Karpas-422 (cell line): ENCODE measurements around the gene ADGRL2. TPM values are rescaled to one million over a fixed set of nuclear protein-coding genes. Genes with fewer than 3 reads are reported as not detected.

ENCODE experiments used
- DNase-seq: peaks from one replicate; pipeline ENCODE4 v3.0.0-alpha.2; 2015
- H2AFZ ChIP-seq: fragments of 200-600 bp; sonication (generic); 2 replicates; pipeline ENCODE4 v1.6.1; 2014; ENCODE audit warnings: antibody characterized with exemption, low read length, mixed read lengths
- H3K27ac ChIP-seq: fragments of 200-600 bp; sonication (generic); 2 replicates; pipeline ENCODE4 v1.5.1; 2014; ENCODE audit warnings: mild to moderate bottlenecking, low read length, moderate library complexity
- H3K27me3 ChIP-seq: fragments of 200-600 bp; sonication (generic); 2 replicates; pipeline ENCODE4 v1.6.1; 2014; ENCODE audit warnings: low read length, mixed read lengths
- H3K36me3 ChIP-seq: fragments of 200-600 bp; sonication (generic); 2 replicates; pipeline ENCODE4 v1.6.1; 2014; ENCODE audit warnings: low read length, mixed read lengths; ENCODE audit not compliant: insufficient read depth
- H3K4me1 ChIP-seq: fragments of 200-600 bp; sonication (generic); 2 replicates; pipeline ENCODE4 v1.6.1; 2014; ENCODE audit warnings: mild to moderate bottlenecking, low read length, mixed read lengths
- H3K4me2 ChIP-seq: fragments of 200-600 bp; sonication (generic); 2 replicates; pipeline ENCODE4 v1.6.1; 2014; ENCODE audit warnings: low read length, low read depth, mild to moderate bottlenecking; ENCODE audit not compliant: poor library complexity, severe bottlenecking
- H3K4me3 ChIP-seq: fragments of 200-600 bp; sonication (generic); 2 replicates; pipeline ENCODE4 v1.5.1; 2014; ENCODE audit warnings: mild to moderate bottlenecking, antibody characterized with exemption, low read length, mixed read lengths
- H3K79me2 ChIP-seq: fragments of 200-600 bp; sonication (generic); 2 replicates; pipeline ENCODE4 v1.6.1; 2014; ENCODE audit warnings: mild to moderate bottlenecking, low read length, mixed read lengths
- H3K9ac ChIP-seq: fragments of 200-600 bp; sonication (generic); 2 replicates; pipeline ENCODE4 v1.6.0; 2014; ENCODE audit warnings: low read length
- H3K9me2 ChIP-seq: fragments of 200-600 bp; sonication (generic), shearing (Covaris generic); replicated peaks from 2 replicates; pipeline ENCODE4 v1.6.0; 2014; ENCODE audit warnings: mild to moderate bottlenecking, low read length, moderate library complexity; ENCODE audit not compliant: insufficient read depth
- H3K9me3 ChIP-seq: fragments of 300-700, 200-600 bp; sonication (generic); 2 replicates; pipeline ENCODE4 v1.6.1; 2014; ENCODE audit warnings: low read length, mixed read lengths
- H4K20me1 ChIP-seq: fragments of 200-600 bp; sonication (generic); 2 replicates; pipeline ENCODE4 v1.6.1; 2014; ENCODE audit warnings: mild to moderate bottlenecking, antibody characterized with exemption, low read length, low read depth; ENCODE audit not compliant: insufficient read depth
- total RNA-seq: library from RNA; depleted of rRNA; stranded (reverse); fragments of >200 nt; shearing (Covaris generic); gene quantifications from 2 replicates; pipeline ENCODE4 v1.2.3, GENCODE V29; 2014; ENCODE audit warnings: low replicate concordance

ADGRL2 gene
- total RNA-seq, 1 experiment from 2014 or later, result not detected

DNA sequence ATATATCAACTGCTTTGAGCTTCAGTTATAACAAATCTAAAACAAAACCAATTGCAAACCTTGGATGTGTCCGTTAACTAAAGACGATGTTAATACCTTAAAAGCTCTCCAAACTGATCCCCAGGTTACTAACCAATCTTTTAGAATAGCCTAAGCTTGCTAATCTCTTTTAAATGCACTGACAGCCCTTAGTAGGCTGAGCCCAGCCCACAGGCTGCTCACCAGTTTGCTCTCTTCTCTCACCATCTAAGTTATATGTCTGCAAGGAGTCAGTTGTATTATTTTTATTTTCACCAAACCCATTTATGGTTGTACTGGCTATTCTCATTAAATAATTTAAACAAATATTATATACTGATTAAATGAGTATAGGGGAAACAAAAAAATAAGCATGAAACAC lies 199.5 kb downstream of the ADGRL2 start:
- Histone ChIP-seq H3K79me2 (no peaks in the 10 kb centered on the region), H3K9me2 (no peaks in the 10 kb centered on the region), H3K9ac (no peak overlapping the region), H2AFZ (no peak overlapping the region), H3K27me3 (no peaks in the 10 kb centered on the region), H3K9me3 (no peaks in the 10 kb centered on the region), H3K4me1 (no peaks in the 10 kb centered on the region), H3K27ac (no peak overlapping the region), H4K20me1 (no peaks in the 10 kb centered on the region), H3K4me3 (no peak overlapping the region), H3K36me3 (no peaks in the 10 kb centered on the region), H3K4me2 (no peak overlapping the region)
- DNase-seq, result no peak

DNA sequence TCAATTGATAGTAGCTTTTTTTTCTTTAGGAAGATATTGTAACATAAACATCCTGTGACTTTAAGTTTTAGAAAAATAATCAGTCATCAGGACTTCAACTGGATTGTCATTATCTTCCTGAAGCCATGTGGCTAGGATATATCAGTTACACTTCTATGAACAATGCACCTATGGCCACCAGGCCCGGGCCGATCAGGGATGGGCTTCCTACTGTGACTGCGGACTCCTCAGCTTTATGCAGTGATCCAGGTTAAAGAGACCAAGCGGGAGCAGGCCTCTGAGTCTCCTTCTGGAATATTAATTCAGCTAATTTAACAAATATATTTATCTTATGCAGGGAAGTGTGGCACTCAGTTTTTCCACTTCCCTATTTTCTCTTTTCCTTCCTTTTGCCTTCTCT lies 200.6 kb downstream of the ADGRL2 start:
- Histone ChIP-seq H3K9ac (no peak overlapping the region), H3K9me3 (no peaks in the 10 kb centered on the region), H3K79me2 (no peaks in the 10 kb centered on the region), H3K4me2 (no peak overlapping the region), H3K4me3 (no peak overlapping the region), H4K20me1 (no peaks in the 10 kb centered on the region), H3K27ac (no peak overlapping the region), H3K9me2 (no peaks in the 10 kb centered on the region), H2AFZ (no peak overlapping the region), H3K36me3 (no peaks in the 10 kb centered on the region), H3K27me3 (no peaks in the 10 kb centered on the region), H3K4me1 (no peaks in the 10 kb centered on the region)
- no peak for DNase-seq

DNA sequence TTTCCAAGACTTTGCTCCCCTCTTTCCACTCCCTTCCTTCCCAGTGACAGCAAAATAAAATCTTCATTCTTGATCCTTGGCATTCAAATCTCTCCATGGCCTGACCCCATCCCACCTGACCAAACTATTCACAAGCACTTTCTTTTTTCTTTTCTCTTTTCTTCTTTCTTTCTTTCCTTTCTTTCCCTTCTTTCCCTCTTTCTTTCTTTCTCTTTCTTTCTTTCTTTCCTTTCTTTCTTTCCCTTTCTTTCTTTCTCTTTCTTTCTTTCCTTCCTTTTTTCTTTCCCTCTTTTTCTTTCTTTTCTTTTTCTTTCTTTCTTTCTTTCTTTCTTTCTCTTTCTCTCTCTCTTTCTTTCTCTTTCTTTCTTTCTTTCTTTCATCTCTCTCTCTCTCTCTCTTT lies 207.1 kb downstream of the ADGRL2 start:
- Histone ChIP-seq H3K36me3 (no peaks in the 10 kb centered on the region), H3K4me1 (no peaks in the 10 kb centered on the region), H3K79me2 (no peaks in the 10 kb centered on the region), H4K20me1 (no peaks in the 10 kb centered on the region), H3K9me2 (no peaks in the 10 kb centered on the region), H3K9ac (no peak overlapping the region), H3K27me3 (no peaks in the 10 kb centered on the region), H3K27ac (no peak overlapping the region), H3K4me3 (no peak overlapping the region), H3K4me2 (no peak overlapping the region), H3K9me3 (no peaks in the 10 kb centered on the region; the same call in 1 of the 2 replicates), H2AFZ (no peak overlapping the region)
- no peak for DNase-seq

DNA sequence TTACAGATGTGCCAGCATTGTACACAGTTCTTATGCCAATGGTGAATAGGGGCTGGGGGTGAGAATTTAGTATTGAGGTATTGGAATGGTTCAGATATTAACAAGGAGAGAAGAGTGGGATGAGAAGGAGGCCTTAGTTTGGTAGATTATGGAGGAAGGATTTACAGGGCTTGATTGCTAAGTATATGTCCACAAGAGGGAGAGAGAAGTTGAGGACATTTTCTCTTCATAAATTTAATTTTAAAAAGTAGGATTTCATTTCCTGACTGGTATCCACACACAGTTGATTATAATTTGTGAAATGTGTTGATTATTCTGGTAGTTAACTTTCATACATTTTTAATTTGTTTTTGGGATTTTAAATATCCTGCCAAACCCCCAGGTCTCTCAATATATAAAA lies 213.0 kb downstream of the ADGRL2 start:
- H3K79me2 ChIP-seq, result no peaks in the 10 kb centered on the region
- H3K27me3 ChIP-seq, result no peaks in the 10 kb centered on the region
- DNase-seq, result no peak
- H3K9ac ChIP-seq, result no peak overlapping the region
- H3K4me1 ChIP-seq, result no peaks in the 10 kb centered on the region
- H3K9me2 ChIP-seq, result no peaks in the 10 kb centered on the region
- no peak overlapping the region for H3K27ac ChIP-seq
- no peaks in the 10 kb centered on the region for H4K20me1 ChIP-seq
- H3K4me2 ChIP-seq, result no peak overlapping the region
- no peaks in the 10 kb centered on the region; the same call in 1 of the 2 replicates for H3K9me3 ChIP-seq
- no peak overlapping the region for H2AFZ ChIP-seq
- no peak overlapping the region for H3K4me3 ChIP-seq
- H3K36me3 ChIP-seq, result no peaks in the 10 kb centered on the region

DNA sequence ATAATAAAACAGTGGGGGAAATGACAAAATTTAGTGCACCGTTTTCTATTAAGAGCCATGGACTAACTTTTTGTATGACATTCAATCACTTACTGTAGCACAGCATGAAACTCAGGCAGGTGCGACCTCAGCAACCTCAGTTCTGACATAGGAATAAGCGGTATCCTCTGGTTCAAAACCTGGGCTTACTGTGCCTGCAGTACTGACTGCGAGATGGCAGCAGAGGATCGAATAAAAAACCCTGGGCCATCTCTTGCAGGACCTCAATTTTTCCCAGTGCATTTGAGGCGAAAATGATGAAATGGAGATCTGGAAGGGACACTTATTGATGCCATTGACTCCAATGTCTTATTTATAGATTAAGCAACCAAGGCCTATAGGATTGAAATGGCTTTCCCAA lies 214.7 kb downstream of the ADGRL2 start:
- peak; percentile 42 for DNase-seq
- H3K9me3 ChIP-seq, result no peaks in the 10 kb centered on the region; the same call in 1 of the 2 replicates
- no peak overlapping the region for H3K4me3 ChIP-seq
- H4K20me1 ChIP-seq, result no peaks in the 10 kb centered on the region
- no peak overlapping the region for H2AFZ ChIP-seq
- H3K4me1 ChIP-seq, result no peaks in the 10 kb centered on the region
- no peak overlapping the region for H3K4me2 ChIP-seq
- H3K9ac ChIP-seq, result no peak overlapping the region
- H3K36me3 ChIP-seq, result no peaks in the 10 kb centered on the region
- no peaks in the 10 kb centered on the region for H3K27me3 ChIP-seq
- H3K9me2 ChIP-seq, result no peaks in the 10 kb centered on the region
- no peak overlapping the region for H3K27ac ChIP-seq
- no peaks in the 10 kb centered on the region for H3K79me2 ChIP-seq

DNA sequence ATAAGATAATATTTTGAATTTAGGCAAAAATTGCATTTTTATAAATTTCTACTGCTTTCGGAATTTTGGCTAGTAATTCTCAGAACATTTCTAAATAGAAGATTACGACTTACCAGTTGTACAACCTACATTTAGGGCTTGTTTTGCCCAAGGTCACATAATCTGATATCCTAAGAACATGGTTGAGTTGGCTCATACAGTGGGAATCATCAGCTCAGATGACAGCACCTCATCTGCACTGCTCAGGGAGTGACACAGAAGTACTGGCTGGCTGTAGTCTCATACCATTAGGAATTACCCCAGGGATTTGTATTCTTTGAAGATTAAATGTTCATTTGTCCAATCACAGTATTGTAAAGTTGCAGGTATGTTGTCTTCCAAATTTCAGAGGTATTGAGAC lies 217.6 kb downstream of the ADGRL2 start:
- Histone ChIP-seq H3K9me2 (no peaks in the 10 kb centered on the region), H3K27me3 (no peaks in the 10 kb centered on the region), H3K9ac (no peak overlapping the region), H4K20me1 (no peaks in the 10 kb centered on the region), H3K4me1 (no peaks in the 10 kb centered on the region), H2AFZ (no peak overlapping the region), H3K36me3 (no peaks in the 10 kb centered on the region), H3K4me2 (no peak overlapping the region), H3K4me3 (no peak overlapping the region), H3K27ac (no peak overlapping the region), H3K9me3 (no peaks in the 10 kb centered on the region), H3K79me2 (no peaks in the 10 kb centered on the region)
- DNase-seq, result no peak

DNA sequence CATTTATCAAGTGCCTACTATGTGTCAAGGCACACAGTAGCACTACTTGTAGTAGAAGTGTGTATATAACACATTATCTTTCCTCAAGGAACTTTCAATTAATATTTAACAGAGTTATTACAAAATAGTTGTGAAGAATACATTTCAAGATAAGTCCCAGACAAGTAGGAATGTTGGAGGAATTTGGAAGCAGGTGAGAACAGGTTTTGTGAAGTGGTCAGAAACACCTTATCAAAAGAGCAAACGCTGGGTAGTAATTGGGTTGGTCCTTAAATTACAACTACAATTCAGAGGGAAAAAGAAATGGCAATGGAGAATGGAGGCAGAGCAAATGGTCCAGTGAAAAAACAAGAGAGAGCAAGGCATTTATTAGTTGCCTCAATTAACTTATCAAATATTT lies 218.8 kb downstream of the ADGRL2 start:
- H3K79me2 ChIP-seq, result no peaks in the 10 kb centered on the region
- no peaks in the 10 kb centered on the region for H3K36me3 ChIP-seq
- H4K20me1 ChIP-seq, result no peaks in the 10 kb centered on the region
- H3K9me2 ChIP-seq, result no peaks in the 10 kb centered on the region
- H3K27ac ChIP-seq, result no peak overlapping the region
- H3K27me3 ChIP-seq, result no peaks in the 10 kb centered on the region
- H3K4me1 ChIP-seq, result no peaks in the 10 kb centered on the region
- no peak overlapping the region for H2AFZ ChIP-seq
- no peak overlapping the region for H3K9ac ChIP-seq
- DNase-seq, result no peak
- H3K9me3 ChIP-seq, result peaks cover 3% of the 10 kb centered on the region; the same call in 1 of the 2 replicates
- H3K4me2 ChIP-seq, result no peak overlapping the region
- no peak overlapping the region for H3K4me3 ChIP-seq

DNA sequence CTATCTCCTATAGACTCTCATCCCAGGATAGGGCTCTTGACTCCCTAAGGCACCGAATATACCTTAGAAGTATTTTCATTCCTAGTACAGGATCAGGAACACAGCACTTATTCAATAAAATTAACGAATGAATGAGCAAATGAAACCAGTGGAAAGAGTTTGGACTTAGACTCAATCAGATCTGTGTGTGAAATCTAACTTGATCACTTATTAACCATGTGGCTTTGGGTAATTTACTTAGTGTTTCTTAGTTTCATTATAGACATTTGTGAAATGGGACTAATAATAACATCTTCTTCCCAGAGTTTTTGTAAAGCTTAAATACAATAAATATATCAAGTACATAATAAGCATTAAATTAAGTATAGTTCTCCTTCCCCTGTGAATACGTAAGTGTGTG lies 230.1 kb downstream of the ADGRL2 start:
- H3K79me2 ChIP-seq, result no peaks in the 10 kb centered on the region
- no peak overlapping the region for H3K27ac ChIP-seq
- DNase-seq, result no peak
- no peaks in the 10 kb centered on the region for H3K9me2 ChIP-seq
- H2AFZ ChIP-seq, result no peak overlapping the region
- H3K9me3 ChIP-seq, result no peaks in the 10 kb centered on the region
- no peaks in the 10 kb centered on the region for H4K20me1 ChIP-seq
- H3K4me1 ChIP-seq, result no peaks in the 10 kb centered on the region
- H3K4me3 ChIP-seq, result no peak overlapping the region
- no peaks in the 10 kb centered on the region for H3K27me3 ChIP-seq
- H3K4me2 ChIP-seq, result no peak overlapping the region
- H3K9ac ChIP-seq, result no peak overlapping the region
- no peaks in the 10 kb centered on the region for H3K36me3 ChIP-seq

DNA sequence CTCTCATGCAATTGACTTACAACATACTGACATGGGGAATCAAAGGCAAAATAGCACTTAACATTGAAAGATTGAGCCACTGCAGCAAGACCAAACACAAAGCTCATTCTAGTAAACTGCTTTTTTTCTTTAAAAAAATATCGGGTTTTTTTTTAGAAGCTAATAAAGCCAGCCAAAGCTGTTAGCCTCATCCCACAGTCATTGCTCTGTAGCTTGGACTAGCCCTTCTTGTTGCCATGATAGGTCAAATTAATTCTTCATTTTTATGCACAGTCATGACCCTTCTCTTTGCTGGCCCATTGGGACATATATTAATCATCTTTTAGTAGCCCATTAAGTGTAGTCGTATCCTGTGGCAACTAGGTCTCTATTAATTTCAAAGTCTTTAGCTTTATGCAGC lies 231.3 kb downstream of the ADGRL2 start:
- H3K4me3 ChIP-seq, result no peak overlapping the region
- H4K20me1 ChIP-seq, result no peaks in the 10 kb centered on the region
- no peaks in the 10 kb centered on the region for H3K27me3 ChIP-seq
- H3K4me1 ChIP-seq, result no peaks in the 10 kb centered on the region
- no peaks in the 10 kb centered on the region for H3K9me2 ChIP-seq
- H3K4me2 ChIP-seq, result no peak overlapping the region
- no peaks in the 10 kb centered on the region for H3K36me3 ChIP-seq
- DNase-seq, result no peak
- no peaks in the 10 kb centered on the region for H3K9me3 ChIP-seq
- H2AFZ ChIP-seq, result no peak overlapping the region
- H3K27ac ChIP-seq, result no peak overlapping the region
- no peaks in the 10 kb centered on the region for H3K79me2 ChIP-seq
- no peak overlapping the region for H3K9ac ChIP-seq
